ENCODE measurements around the gene MPZL1.

MPZL1 gene

DNA sequence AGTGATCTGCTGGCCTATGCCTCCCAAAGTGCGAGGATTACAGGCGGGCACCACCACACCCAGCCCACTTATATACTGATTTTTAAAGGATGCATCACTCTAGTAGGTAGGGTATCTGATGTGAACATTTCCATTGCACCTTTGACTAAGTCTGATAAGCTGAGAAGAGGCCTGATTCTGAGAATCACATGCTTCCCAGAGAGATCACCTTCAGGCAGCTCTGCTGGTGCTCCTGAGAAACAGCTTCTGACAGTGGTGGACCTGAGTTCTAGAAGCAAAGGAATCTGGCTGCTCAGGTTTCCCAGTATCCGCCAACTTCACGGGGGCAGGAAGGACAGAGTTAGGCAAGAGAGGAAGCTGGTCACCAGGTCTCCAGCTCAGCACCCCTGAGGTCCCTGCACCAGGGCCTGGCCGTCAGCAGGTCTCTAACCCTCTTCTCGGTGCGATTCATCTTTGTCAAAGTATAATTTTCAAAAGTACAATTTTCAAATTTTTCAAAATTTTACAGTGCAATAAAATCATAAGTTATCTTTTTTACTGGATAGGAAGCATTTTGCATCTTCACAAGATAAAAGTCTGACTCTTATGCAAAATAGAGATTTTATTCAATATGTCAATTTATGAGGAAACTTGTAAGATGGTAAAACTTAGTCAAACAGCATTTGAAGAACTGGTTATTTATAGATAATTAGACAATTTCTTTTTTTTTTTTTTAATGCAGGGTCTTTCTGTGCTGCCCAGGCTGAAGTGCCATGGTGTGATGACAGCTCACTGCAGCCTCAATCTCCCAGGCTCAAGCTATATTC lies 25.8 kb upstream of the MPZL1 start:
- no peak for DNase-seq (ENCODE audit: low spot score)

DNA sequence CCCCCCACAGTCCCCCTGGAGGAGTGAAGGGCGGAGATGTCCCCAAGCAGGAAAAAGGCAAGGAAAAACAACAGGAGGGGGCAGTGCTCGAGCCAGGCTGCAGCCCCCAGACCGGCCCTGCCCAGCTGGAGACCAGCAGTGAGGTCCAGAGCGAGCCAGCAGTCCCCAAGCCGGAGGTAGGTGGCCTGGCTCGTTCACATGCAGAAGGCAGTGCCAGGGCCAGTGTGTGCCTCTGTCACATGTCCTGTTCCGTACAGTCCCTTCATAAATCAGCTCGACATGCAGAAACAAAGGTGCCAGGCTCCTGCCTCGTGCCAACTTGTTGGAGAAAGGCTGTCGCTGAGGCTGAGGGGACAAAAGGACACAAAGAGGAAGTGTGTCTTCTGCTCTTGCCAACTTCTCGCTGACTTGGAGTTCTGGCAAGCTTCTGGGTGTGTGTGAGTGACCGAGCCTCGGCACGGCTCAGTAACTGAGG lies 24.1 kb upstream of the MPZL1 start:
- peak; percentile 6 for DNase-seq (ENCODE audit: low spot score)

DNA sequence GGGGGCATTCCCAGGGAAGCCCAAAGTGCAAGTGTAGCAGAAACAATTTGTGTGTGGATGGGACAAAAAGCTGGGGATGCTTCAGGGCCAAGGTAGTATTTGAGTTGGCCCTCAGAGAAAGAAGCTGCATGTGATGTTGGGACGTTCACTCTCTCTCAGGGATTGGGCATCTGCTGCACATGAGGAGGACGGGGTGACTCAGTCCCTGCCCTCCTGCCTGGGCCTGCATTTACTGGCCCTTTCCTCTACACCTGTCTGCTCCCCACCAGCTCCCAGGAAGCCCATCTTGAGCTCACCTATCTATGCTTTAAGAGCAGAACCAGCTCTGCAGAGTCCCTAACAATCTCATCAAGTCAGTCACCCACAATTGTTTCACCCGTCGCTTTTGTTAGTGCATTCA lies 23.5 kb upstream of the MPZL1 start:
- DNase-seq (ENCODE audit: low spot score): no peak

DNA sequence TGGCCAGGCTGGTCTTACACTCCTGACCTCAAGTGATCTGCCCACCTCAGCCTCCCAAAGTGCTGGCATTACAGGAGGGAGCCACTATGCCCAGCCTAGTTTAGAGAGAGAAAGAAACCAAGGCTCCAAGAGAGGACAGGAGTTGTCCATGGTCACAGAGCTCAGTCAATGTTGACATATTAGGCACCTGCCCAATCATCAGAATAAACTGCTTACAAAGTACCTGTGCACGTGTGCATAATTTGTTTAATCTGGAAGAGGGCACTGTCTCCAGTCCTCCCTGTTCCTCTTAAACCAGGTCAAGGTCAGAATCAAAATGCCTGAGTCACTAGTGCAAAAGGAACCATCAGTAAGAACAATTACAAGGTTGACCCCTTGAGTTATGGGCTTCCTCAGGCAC lies 20.3 kb upstream of the MPZL1 start:
- no peak for DNase-seq (ENCODE audit: low spot score)

DNA sequence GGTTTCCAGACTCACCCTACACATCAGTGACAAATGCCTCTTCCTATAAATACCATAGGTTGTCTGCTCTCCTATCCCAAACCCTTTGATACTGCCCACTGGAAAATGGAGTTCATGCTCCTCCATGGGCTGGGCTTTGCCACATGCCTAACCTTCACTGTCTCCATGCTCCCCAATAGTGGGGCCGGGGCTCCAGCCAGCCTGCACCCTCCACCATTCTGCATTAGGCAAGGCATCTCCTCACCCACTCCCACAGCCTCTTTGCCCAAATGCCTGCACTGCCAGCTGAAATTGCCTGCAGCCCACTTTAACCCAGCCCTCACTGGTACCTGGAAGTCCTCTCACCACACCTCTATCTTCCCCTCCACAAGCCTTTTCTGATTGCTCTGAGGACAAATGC lies 18.2 kb upstream of the MPZL1 start:
- DNase-seq (ENCODE audit: low spot score): no peak

DNA sequence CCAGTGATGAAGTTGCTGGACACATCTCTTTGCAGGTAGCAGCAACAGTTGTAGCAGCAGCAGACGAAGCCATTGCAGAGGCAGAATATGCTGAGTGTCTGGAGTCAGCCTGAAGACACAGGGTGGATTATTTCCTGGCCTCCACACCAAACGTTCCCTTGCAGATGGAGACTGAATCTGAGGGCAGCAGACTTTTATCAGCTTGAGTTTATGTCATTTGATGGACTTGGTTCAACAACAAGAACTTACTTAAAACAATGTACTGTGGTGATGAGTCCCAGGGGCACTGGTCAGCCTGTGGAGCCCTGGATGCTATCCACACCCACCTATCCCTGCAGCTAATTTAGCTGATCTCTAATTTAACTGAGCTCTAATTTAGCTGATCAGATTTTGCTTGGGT lies 17.1 kb upstream of the MPZL1 start:
- no peak for DNase-seq (ENCODE audit: low spot score)

DNA sequence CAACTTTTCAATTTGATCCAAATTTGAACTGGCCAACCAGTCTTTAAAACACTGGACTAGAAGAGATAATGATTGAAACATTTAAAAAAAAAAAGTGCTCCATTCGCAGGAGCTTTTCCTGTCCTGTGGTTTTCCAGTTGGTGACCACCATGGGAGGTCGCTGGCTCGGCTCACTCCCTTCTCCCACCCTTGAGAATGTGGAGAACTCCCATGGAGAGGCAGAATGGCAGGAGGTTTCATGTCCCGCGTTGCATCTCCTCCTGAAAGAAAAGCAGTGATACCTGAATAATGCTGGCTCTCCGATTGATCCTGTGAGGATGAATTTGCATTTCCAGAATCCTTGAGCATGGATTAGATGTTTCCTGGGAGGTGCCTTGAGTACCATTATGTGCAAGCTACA lies 16.5 kb upstream of the MPZL1 start:
- DNase-seq (ENCODE audit: low spot score): no peak

DNA sequence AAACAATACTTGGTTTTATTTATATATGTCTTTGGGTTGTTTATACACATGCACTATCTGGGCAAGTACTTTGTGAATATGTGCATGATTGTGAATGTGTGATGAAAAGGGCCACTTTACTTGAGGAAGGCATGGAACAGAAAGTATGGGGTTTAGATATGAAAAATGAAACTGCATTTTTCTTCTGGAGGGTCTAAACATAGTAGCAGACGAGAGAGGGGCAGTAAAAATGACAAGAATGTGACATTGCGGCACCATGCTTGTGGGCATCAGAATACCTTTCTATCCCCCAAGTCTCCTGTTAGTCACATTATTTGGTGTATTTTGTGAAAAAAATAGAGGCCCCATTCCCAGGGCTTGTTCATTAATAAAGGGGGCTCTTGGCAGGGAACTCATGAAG lies 15.4 kb upstream of the MPZL1 start:
- DNase-seq (ENCODE audit: low spot score): no peak

DNA sequence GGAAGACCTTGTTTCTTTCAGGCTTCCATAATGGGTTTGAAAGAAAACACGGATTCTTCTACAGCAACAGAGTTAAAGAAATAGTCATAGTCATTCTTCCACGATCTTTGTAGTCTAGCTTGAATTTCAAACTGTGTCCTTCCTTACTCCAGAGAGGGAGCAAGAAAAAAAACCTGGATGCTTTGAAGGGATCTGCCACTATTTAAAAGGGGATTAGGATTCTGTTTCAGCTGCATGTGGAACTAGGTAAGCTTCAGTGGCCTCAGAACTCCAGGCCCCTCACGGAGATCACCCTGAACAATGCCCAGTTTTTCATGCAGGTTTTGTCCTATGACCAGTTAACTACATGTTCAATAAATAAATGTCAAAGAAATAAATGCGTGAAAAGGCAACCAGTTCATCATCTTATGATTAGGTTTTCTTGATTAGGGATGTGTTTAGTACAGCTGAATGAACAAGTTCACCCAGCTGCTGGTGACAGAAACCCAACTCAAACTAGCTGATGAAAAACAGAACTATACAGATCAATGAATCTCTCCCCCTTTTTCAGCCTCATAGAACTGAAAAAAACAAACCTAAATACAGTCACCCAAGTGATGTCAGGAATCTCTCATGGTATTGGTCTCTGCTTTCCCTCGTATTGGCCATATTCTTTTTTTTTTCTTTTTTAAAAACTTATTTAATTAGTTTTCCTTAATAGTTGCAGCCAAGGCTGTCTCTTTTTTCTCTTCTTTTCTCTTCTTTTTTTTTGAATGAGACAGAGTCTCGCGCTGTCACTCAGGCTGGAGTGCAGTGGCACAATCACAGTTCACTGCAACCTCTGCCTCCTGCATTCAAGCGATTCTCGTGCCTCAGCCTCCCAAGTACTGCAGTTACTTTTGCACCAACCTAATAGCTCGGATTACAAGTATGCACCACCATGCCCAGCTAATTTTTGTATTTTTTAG lies 14.6 kb upstream of the MPZL1 start:
- DNase-seq (ENCODE audit: low spot score): no peak

DNA sequence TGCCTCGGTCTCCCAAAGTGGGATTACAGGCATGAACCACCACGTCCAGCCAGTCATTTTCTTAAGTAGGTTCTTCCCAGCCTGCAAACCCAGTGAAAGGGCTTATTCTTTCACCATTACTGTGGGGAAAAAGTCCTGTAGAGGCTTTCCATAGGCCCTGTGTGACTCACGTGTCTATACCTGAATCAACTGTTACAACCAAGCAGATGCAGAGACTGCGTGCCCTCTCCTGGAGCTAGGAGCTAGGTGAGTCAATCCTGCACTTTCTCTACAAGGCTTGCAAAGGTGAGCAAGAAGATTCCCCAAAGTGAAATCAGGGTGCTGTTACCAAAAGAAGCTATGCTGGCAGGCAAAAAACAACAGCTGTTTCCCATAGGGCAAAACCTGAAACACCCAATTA lies 13.8 kb upstream of the MPZL1 start:
- DNase-seq (ENCODE audit: low spot score): no peak

DNA sequence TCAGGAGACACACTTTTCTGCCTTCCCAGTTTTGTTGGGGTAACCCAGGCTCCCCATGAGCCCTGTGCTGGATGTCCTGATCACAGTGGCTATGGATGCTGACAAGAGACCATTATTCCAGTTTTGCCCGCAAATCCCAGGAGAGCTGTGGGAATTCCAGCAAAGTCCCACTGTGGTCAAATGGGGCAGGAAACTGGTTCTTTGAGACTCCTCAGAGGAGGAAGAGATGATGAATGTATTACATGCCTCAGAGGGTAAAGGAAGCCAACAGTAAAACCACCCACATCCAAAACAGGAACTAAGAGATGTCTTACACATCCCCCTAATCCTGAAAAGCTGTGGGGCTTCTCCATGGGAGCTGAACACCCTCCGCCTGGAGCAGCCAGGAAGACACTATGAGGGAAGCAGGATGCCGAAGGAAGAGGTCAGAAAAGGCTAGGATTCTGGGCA lies 12.8 kb upstream of the MPZL1 start:
- peak; percentile 15 for DNase-seq (ENCODE audit: low spot score)

DNA sequence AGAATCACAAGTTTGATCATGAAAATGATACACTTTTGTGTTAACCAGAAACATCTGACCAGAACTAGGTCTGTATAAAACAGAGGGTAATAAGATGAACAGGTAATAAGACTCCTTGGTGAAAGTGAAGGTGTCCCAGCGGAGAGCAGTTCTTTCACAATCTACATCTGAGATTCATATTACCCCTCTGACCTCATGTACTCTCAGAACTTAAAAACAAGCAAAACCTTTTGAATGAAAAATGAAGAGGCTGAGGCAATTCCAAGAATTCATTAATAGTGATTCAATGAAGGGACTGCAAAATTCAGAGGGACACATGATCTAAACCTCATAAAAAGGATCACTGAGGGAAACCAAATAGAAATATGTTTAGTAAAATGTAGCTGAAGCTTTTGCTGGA lies 10.9 kb upstream of the MPZL1 start:
- no peak for DNase-seq (ENCODE audit: low spot score)

DNA sequence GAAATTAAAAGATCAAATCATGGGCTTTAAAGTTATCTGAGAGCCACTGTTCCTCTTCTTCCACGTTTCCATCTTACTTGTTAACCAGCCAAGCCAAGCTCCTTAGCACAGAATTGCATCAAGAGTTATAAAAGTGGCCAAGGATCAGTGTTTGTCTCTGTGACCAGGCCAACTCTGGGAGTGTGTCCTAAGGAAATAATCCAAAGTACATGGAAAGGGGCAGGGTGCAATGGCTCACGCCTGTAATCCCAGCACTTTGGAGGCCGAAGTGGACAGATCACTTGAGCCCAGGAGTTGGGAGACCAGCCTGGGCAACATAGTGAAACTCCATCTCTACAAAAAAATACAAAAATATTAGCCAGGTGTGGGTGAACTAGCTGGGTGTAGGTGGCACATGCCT lies 10.0 kb upstream of the MPZL1 start:
- DNase-seq (ENCODE audit: low spot score): no peak

DNA sequence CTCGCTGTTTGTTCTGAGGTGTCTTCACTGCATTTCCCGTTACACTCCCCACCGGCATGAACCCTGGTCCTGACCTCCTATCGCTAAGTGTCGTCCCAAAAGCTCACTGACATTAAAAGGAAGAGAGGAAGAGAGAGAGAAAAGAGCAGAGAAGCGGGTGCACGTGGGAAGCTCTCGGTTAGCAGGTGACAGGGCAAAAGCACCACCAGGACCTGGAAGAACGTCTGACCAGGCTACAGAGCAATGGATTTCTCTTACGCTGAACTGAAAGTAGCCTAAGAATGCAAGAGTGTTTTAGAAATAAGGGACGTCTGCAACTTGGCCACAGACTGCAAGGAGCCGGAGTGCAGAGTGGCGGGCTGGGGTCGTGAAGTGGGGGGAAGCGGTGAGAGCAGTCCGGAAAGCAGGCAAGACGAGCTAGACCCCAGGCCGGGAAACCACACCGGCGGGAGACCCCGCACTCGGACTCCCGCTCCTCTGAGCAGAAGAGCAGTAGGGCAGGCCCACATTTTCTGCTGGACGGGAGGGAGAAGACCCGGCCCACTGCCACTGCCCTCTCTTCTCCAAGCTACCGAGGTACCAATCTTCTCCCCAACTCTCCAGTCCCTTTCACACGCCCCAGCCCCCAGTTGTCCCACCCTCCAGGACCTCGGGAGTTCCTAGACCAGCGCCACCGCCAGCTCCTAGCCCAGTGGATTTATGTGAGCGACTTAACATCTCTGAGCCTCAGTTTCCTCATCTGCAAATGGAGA lies 8.3 kb upstream of the MPZL1 start:
- peak; percentile 26 for DNase-seq (ENCODE audit: low spot score)

DNA sequence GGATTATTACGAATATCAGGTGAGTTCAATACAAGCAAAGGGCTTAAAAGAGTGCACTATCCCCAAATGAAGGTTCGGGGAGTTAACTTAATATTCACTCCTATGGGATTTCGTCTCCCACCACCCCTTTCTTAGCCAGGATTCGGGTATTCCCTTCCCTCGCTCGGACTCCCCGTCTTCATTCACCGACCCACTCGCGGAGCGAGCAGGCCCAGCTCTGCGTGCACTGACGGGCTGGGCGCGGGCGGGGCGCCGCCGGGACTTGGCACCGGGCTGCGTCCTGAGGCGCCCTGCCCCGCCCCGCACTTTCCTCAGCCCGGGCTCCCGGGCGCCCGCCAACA lies 7.7 kb upstream of the MPZL1 start:
- DNase-seq (ENCODE audit: low spot score): no peak

DNA sequence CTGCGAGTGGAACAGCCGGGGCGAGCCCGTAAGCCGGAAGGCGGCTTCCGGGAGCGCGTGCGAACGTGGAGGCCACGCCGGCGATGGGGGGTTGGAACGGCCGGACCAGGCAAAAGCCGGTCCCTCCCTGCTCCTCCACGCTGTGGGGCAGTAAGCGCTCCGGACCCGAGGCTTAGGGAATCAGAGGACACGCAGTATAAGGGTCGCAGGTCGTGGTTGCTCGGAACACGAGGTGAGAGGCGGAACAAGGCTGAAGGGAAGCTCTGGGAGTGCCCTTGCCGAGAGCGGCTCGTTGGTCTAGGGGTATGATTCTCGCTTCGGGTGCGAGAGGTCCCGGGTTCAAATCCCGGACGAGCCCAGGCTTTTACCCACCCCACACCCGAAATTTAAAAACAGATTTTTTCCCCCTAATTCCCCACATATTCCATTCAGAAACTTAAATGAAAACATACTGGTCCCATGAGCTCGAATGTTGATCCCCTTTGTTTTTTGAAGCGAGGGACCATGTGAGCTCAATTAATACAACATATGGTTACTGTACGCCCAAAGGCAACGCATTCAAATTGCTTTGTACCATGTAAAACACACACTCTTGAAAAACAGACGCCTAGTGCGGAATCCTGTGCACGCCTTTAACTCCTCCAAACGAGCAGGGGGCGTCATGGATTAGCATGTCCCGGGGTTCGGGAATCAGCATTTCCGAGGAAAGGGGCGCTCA lies 7.2 kb upstream of the MPZL1 start:
- peak; percentile 85 for DNase-seq (ENCODE audit: low spot score)

DNA sequence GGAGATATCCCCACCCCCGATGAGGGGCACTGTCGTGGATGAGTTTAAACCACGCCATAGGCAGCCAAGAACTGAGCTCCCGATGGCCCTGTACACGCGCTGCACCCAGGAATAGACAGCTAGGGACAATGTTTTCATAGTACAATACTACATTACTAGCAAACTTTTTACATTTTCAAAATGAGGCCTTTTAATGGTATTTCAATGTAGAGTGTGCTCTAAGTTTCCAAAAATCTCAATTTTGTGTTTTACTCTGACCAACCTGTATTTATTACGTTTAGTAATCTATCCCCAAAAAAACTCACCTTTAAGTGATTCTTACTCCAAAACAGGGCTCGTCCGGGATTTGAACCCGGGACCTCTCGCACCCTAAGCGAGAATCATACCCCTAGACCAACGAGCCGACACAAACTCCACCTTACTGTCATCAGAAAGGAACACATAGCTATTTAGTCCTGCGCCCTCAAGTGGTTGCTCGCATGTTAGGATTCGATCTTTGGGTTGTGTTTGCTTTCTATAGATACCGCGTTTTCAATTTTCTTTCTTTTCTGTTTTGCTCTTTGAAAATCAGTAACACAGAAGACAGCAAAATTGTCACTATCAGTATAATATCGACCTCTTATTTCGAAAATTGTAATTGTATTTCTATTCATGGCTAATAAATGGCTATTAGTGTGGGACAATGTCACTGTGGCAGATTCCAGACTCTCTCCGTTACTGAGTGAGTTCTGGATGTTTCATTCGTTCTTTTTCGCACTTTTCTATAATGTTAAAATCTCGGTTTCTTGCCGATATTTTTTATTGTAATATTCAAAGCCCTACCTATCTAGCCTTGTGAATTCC lies 6.4 kb upstream of the MPZL1 start:
- peak; percentile 90 for DNase-seq (ENCODE audit: low spot score)

DNA sequence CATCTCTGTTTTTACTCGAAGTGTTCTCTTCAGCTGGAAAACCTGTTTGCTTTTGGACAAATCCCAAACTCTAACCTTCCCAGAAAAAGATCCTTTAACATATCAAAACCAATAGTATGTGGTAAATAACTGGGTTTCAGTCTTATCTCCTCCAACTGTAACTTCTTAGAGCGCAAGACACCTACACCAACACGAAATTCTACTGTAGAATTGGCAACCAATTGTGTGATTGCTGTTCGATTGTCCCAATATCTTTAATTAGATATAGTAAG lies 5.8 kb upstream of the MPZL1 start:
- DNase-seq (ENCODE audit: low spot score): no peak

DNA sequence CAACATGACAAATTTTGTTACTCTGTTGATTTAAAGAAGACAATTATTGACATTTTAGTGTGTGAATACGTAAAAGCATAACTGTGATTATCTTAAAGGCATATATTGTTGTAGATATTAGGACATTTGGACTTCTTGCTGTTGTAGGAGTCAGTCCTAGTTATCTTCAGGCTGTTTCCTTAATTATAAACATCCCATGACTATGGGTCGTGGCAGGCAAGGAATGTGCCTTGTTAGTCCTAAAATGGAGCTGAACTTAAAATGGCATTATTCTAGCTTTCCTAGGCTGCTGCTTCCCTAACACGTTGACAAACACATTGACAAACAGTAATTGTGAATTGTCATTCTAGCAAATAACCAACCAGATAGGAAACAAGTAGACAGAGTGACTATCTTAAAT lies 4.4 kb upstream of the MPZL1 start:
- no peak for DNase-seq (ENCODE audit: low spot score)

DNA sequence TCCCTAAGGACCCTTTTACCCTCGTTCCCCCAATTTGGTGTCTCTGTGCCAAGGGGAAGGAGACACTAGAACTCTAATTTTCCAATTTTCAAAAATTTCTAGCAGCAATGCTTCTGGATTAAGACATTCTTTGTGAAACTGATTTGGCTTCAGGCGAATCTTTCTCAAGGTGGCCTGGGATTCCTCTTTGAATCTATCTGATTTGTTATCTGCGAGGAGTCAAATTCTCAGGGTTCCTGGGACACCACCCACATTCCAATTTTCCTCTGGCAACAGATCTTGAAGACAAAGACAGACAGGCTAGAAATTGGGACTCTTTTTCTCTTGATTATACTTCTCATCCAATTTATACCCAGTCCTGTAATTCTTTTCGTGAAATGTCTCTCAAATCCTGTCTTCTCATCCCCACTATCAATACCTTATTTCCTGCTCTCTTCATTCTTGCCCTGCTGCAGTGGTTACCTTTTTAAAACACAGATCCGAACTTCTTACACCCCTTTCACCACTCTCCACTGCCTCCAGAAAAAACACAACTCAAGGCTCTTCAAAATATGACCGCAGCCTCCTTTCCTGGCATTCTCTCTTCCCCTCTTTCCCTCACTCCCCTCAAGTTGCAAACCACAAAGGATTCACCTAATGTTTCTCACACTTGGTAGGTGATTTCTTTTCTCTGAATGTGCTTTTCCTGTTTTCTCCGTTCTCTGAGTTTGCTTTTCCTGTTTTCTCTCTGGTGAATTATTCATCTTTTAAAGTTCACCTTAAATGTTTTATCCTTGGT lies 2.7 kb upstream of the MPZL1 start:
- no peak for DNase-seq (ENCODE audit: low spot score)
